Measurements from ENCODE around the gene PPP1R16B. TPM values are rescaled to one million over a fixed set of nuclear protein-coding genes. Genes with fewer than 3 reads are reported as not detected.

PPP1R16B gene
- polyA plus RNA-seq, 1 donor from 2014 or later = 1.9 TPM

DNA sequence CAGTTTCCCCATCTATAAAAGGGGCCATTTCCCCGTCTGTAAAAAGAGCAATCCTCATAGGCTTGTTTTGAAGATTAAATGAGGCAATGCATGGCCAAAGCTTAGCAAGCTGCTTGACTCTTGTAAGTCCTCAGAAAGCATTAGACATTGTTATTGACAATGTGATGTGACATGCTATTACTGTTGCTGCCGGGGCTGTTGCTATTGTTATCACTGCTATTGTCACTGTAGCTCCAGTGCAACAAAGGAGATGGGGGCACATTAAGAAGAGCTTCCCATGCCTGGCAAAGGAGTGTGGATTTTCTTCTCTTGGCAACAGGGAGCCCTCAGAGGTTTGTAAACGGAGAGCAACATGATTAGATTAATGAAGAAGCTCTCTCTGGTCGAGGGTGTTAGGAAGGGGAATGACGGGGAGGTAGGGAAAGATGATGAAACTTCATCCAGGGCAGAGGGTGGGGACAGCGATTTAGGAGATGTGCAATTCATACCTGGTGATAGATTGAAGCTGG, 87.6 kb downstream of the PPP1R16B start:
- H3K27ac ChIP-seq (ENCODE audit: low read length) = peak overlapping the region; percentile 49
- no peaks in the 10 kb centered on the region for H4K20me1 ChIP-seq (ENCODE audit: insufficient read depth)
- H3K79me2 ChIP-seq (replicated peaks; ENCODE audit: insufficient read depth, low read length) = no peaks in the 10 kb centered on the region
- H3K4me2 ChIP-seq (ENCODE audit: low read length) = no peak overlapping the region
- peaks cover 12% of the 10 kb centered on the region for H3K27me3 ChIP-seq (ENCODE audit: insufficient read depth, low read depth, low read length)
- no peaks in the 10 kb centered on the region for H3F3A ChIP-seq (ENCODE audit: insufficient read depth, low read length, poor library complexity, severe bottlenecking)
- H3K36me3 ChIP-seq (ENCODE audit: insufficient read depth, low read length) = no peaks in the 10 kb centered on the region
- H2AFZ ChIP-seq (ENCODE audit: low read depth, low read length) = peak overlapping the region; percentile 40
- peak; percentile 59 for TF ChIP-seq EP300 (conservative IDR thresholded peaks at IDR 0.05; ENCODE audit: poor library complexity, severe bottlenecking)
- peak; percentile 56 for TF ChIP-seq POLR2AphosphoS5 (IDR thresholded peaks at IDR 0.05)
- TF ChIP-seq EZH2 (IDR thresholded peaks at IDR 0.05; ENCODE audit: borderline replicate concordance, insufficient read depth, low read length, poor library complexity, severe bottlenecking) = no peak
- H3K9me3 ChIP-seq (ENCODE audit: low read length) = no peaks in the 10 kb centered on the region
- no peaks in the 10 kb centered on the region for H3K9me2 ChIP-seq (ENCODE audit: insufficient read depth, low read length)
- no peak overlapping the region for H3K9ac ChIP-seq (ENCODE audit: low read length)
- no peak overlapping the region for H3K4me3 ChIP-seq (ENCODE audit: low read length)

DNA sequence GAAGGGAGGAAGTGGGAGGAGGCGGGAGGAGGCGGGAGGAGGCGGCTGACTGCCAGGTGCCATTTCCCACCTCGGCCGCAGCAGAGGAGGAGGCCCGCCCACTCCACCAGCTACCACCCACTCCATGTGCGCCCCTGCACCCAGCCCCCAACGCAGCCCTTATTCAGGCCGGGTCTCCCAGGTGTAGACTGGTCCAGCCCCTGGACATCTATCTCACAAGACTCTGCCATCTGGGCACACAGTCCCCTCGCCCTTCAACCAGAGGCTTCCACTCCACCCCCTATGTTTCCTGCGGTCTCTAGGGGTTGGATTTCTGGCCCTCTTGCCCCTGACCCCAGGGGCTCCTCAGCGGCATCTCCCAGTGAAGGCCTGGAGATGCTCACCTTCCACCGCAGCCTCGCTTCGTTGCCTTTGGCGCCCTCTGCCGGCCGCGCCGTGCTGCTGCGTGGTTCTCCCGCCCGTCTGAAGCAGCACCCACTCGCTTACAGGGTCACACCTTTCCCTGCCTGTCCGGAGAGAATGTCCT, 88.1 kb downstream of the PPP1R16B start:
- H3K4me2 ChIP-seq (ENCODE audit: low read length) = no peak overlapping the region
- no peaks in the 10 kb centered on the region for H3K9me3 ChIP-seq (ENCODE audit: low read length)
- H3K36me3 ChIP-seq (ENCODE audit: insufficient read depth, low read length) = no peaks in the 10 kb centered on the region
- no peak overlapping the region for H3K4me3 ChIP-seq (ENCODE audit: low read length)
- no peak overlapping the region for H3K9ac ChIP-seq (ENCODE audit: low read length)
- peaks cover 12% of the 10 kb centered on the region for H3K27me3 ChIP-seq (ENCODE audit: insufficient read depth, low read depth, low read length)
- H4K20me1 ChIP-seq (ENCODE audit: insufficient read depth) = no peaks in the 10 kb centered on the region
- H3K9me2 ChIP-seq (ENCODE audit: insufficient read depth, low read length) = no peaks in the 10 kb centered on the region
- H3K27ac ChIP-seq (ENCODE audit: low read length) = peak overlapping the region; percentile 49
- TF ChIP-seq MXI1 (conservative IDR thresholded peaks at IDR 0.05; ENCODE audit: poor library complexity, severe bottlenecking) (no peak), TAF1 (IDR thresholded peaks at IDR 0.05; ENCODE audit: low read depth) (no peak), SMC3 (conservative IDR thresholded peaks at IDR 0.05; ENCODE audit: poor library complexity) (peak; percentile 64), POLR2AphosphoS5 (IDR thresholded peaks at IDR 0.05) (no peak), EP300 (conservative IDR thresholded peaks at IDR 0.05; ENCODE audit: poor library complexity, severe bottlenecking) (no peak), EZH2 (IDR thresholded peaks at IDR 0.05; ENCODE audit: borderline replicate concordance, insufficient read depth, low read length, poor library complexity, severe bottlenecking) (no peak), REST (IDR thresholded peaks at IDR 0.05; ENCODE audit: borderline replicate concordance) (no peak), RAD21 (conservative IDR thresholded peaks at IDR 0.05) (peak; percentile 73), CTCF (IDR thresholded peaks at IDR 0.05; ENCODE audit: poor library complexity, severe bottlenecking) (peak; percentile 76)
- no peaks in the 10 kb centered on the region for H3K79me2 ChIP-seq (replicated peaks; ENCODE audit: insufficient read depth, low read length)
- H2AFZ ChIP-seq (ENCODE audit: low read depth, low read length) = peak overlapping the region; percentile 40
- no peaks in the 10 kb centered on the region for H3F3A ChIP-seq (ENCODE audit: insufficient read depth, low read length, poor library complexity, severe bottlenecking)
